ENCODE data around the gene DAGLB. TPM values are rescaled to one million over a fixed set of nuclear protein-coding genes. Genes with fewer than 3 reads are reported as not detected.
A peak's percentile ranks its signal among the peaks of the same experiment; 100 is the strongest.
"Not testable (repeated sequence)": the region's sequence is repeated elsewhere in the genome, so short reads cannot be mapped to it uniquely, and the experiment has no call there.

DAGLB gene
- polyA plus RNA-seq, 3 donors from 2014 or later: 6.0 to 12.6 (median 7.4) TPM

DNA sequence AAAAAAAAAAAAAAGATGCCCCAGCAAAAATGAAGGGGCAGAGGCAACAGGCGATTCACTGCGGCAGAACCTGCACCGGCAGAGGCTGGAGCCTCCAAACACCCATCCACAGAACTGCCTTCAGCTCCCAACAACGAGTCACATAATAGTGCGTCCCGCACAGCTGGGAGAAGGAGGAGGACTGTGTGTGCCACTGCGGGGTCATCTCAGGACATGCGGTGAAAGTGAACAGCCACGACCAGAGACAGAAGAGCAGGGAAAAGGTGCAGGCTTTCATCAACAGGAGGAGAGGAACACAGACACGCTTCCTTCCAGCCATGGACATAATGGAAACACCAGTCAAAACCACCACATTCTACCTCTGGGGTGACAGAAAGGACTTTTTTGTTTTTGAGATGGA lies 34.1 kb downstream of the DAGLB start:
- Mint-ChIP-seq H3K4me3 (no peak overlapping the region), H3K9me3 (no peaks in the 10 kb centered on the region), H3K27me3 (ENCODE audit: low read depth in 3 of 3) (peaks cover 0 to 3% (median 0%) of the 10 kb centered on the region in 3 donors), H3K4me1 (no peaks in the 10 kb centered on the region), H3K36me3 (peaks cover 5 to 38% (median 8%) of the 10 kb centered on the region in 3 donors), H3K27ac (peak overlapping the region in 1 of 6 donors; percentile 50)
- no peak for DNase-seq

DNA sequence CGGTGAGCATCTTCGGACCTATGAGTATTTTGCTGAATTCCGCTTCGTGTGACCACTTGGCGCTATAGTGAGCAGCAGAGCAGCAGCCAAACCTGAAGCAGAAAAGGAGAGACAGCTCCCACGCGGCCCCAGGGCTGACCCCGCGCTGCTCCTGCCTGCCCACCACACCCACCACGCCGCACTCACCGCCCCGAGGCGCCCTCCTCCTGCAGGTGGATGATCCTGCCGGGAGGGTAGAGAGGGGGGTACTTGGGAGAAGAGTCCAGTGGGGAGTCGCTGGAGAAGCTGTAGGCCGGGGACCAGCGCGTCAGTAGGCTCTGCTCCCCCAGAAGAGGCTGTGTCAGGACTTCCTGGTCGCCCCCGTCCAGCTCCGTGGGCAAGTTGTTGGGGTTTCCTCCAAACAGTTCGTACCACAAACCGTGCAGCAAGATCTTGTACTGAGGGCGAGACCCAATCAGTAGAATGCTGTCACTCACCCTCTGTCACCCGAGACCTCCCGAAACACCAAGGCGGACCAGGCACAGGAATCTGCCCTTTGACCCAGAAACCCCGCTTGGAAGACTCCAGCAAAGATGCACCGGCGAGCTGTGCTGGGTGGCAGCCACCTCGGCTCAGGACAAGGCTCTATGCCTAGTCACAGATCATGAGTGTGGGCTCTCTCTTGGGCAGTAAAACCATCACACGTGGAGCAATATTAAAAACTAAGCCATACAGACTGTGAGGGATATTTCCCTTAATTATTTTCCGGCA lies 37.6 kb downstream of the DAGLB start:
- Mint-ChIP-seq H3K4me3 (no peak overlapping the region), H3K36me3 (peaks cover 16 to 50% (median 23%) of the 10 kb centered on the region in 3 donors)

DNA sequence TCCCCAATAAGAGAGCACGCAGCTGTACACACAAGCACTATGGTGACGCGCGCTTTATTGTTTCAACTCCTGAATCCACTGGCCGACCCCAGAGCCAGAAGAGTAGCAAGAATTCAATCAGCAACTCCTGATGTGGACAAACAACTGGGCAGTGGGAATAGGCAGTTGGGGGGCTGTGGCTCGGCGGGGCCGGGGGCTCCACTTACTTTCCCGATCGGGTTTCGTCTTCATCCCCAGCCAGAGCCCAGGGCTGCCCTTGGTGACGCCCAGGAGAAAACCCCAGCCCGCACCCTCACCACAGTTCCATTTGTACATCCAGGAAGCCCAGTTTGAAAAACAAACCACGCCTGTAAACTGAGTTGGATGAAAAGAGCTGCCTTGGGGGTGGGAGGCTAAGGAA lies 38.7 kb downstream of the DAGLB start:
- DNase-seq: no peak
- no peak overlapping the region for H3K4me3 Mint-ChIP-seq
- H3K27me3 Mint-ChIP-seq (ENCODE audit: low read depth in 3 of 3): peaks cover 0 to 5% (median 3%) of the 10 kb centered on the region in 3 donors
- no peaks in the 10 kb centered on the region for H3K9me3 Mint-ChIP-seq
- H3K27ac Mint-ChIP-seq: no peak overlapping the region
- no peaks in the 10 kb centered on the region for H3K4me1 Mint-ChIP-seq
- H3K36me3 Mint-ChIP-seq: peaks cover 16 to 45% (median 25%) of the 10 kb centered on the region in 3 donors

More for the DNA sequence above, 37.6 kb downstream of the DAGLB start:
- Mint-ChIP-seq H3K27me3 (ENCODE audit: low read depth in 3 of 3) (peaks cover 0 to 3% (median 2%) of the 10 kb centered on the region in 3 donors), H3K4me1 (no peaks in the 10 kb centered on the region), H3K9me3 (no peaks in the 10 kb centered on the region), H3K27ac (peak overlapping the region in 2 of 6 donors; percentile 11 to 40)
- no peak for DNase-seq

DNA sequence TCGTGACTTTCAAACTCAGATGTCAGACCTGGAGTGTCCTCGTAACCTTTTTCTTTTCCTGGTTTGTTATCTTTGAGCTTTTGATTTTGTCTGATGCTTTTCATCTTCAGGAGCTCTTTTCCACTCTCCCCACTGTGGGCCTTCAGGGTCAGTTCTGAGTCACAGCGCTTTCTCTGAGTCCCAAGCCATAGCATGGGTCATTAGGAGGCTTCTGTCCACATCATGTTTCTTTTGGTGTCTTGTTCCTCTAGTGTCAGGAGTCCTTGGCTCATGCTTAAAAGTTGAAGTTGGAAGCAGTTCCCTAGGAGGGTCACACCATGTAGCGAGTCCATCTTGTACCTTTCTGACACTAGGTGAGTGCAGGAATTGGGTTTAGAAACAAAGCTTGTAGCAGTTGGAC lies 40.3 kb downstream of the DAGLB start:
- H3K4me3 Mint-ChIP-seq: no peak overlapping the region
- H3K9me3 Mint-ChIP-seq: no peaks in the 10 kb centered on the region

DNA sequence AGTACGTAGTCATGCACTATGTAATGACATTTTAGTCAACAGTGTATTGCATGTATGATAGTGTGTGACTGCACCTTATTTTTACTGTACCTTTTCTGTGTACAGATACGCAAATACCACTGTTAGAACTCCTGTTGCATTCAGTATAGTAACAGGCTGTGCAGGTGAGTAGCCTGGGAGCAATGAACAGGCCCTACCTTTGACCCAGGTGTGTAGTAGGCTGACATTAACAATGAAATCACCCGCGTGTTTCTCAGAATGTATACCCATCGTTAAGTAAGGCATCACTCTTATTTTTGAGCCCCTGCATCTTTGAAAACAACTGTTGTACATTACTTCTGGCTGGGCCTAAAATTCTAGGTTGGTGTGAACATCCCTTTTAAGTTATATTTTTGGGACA lies 41.6 kb downstream of the DAGLB start:
- H3K36me3 Mint-ChIP-seq: peaks cover 12 to 50% (median 22%) of the 10 kb centered on the region in 3 donors
- DNase-seq: no peak
- H3K4me1 Mint-ChIP-seq: peaks cover 2 to 6% of the 10 kb centered on the region in 2 donors
- H3K4me3 Mint-ChIP-seq: no peak overlapping the region
- no peaks in the 10 kb centered on the region for H3K9me3 Mint-ChIP-seq
- H3K27ac Mint-ChIP-seq: peak overlapping the region in 3 of 6 donors; percentile 14 to 58 (median 53)
- H3K27me3 Mint-ChIP-seq (ENCODE audit: low read depth in 3 of 3): peaks cover 0 to 6% (median 0%) of the 10 kb centered on the region in 3 donors

More for the DNA sequence above, 40.3 kb downstream of the DAGLB start:
- Mint-ChIP-seq H3K4me1 (peaks cover 0 to 6% of the 10 kb centered on the region in 2 donors), H3K36me3 (peaks cover 12 to 52% (median 27%) of the 10 kb centered on the region in 3 donors), H3K27ac (peak overlapping the region in 4 of 6 donors; percentile 10 to 77 (median 46)), H3K27me3 (ENCODE audit: low read depth in 3 of 3) (peaks cover 0 to 5% (median 3%) of the 10 kb centered on the region in 3 donors)
- DNase-seq: no peak

DNA sequence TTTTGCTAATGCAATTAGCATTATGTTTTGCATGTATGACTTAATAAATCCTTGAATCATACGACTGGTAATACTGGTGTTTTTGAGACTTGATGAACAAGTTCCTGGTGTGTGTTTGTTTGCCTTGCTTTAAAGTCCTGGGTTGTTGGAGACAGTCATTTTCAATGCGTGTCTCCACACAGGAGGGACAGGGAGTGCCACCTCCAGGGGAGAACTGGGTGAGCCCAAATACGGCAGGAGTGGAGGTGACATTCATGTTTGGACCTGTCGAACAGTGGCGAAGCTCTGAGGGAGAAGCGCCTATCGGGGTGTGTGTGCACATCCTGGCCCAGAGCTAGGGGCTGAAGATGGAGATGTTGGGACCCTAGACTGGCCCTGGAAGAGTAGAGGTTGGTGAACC lies 43.8 kb downstream of the DAGLB start:
- Mint-ChIP-seq H3K9me3 (no peaks in the 10 kb centered on the region), H3K27ac (peak overlapping the region in 5 of 6 donors; percentile 2 to 67 (median 42)), H3K4me3 (no peak overlapping the region), H3K27me3 (ENCODE audit: low read depth in 3 of 3) (peaks cover 0 to 6% (median 0%) of the 10 kb centered on the region in 3 donors), H3K4me1 (peaks cover 18 to 20% of the 10 kb centered on the region in 2 donors), H3K36me3 (peaks cover 12 to 44% (median 22%) of the 10 kb centered on the region in 3 donors)
- DNase-seq: no peak

DNA sequence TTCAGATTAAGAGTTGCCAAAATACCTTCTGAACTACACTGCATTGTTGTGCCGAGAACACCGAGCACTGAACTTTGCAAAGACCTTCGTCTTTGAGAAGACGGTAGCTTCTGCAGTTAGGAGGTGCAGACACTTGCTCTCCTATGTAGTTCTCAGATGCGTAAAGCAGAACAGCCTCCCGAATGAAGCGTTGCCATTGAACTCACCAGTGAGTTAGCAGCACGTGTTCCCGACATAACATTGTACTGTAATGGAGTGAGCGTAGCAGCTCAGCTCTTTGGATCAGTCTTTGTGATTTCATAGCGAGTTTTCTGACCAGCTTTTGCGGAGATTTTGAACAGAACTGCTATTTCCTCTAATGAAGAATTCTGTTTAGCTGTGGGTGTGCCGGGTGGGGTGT lies 45.0 kb downstream of the DAGLB start:
- H3K27ac Mint-ChIP-seq: peak overlapping the region in 1 of 6 donors; percentile 17

DNA sequence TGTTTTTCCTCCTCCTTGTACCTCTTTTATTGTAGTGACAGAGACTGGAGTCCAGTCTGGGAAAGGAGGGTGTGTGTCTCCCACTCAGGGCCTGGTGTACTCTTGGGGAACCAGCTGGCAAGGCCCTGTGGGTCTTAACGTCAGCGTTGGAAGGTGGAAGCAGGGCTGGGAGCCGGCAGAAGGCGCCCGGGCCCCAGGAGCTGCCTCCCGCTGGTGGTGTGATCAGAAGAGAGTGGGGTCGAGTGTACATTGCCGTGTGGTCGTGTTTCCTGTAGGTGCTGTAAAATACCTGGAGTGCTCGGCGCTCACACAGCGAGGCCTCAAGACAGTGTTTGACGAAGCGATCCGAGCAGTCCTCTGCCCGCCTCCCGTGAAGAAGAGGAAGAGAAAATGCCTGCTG lies 45.7 kb downstream of the DAGLB start:
- Mint-ChIP-seq H3K27ac (peak overlapping the region in 1 of 6 donors; percentile 60), H3K4me1 (peaks cover 33 to 34% of the 10 kb centered on the region in 2 donors), H3K36me3 (peaks cover 7 to 34% (median 18%) of the 10 kb centered on the region in 3 donors)

More for the DNA sequence above, 45.0 kb downstream of the DAGLB start:
- Mint-ChIP-seq H3K4me3 (no peak overlapping the region), H3K4me1 (peaks cover 29 to 31% of the 10 kb centered on the region in 2 donors), H3K36me3 (peaks cover 12 to 39% (median 22%) of the 10 kb centered on the region in 3 donors), H3K27me3 (ENCODE audit: low read depth in 3 of 3) (peaks cover 0 to 6% (median 0%) of the 10 kb centered on the region in 3 donors), H3K9me3 (no peaks in the 10 kb centered on the region)
- DNase-seq: no peak

DNA sequence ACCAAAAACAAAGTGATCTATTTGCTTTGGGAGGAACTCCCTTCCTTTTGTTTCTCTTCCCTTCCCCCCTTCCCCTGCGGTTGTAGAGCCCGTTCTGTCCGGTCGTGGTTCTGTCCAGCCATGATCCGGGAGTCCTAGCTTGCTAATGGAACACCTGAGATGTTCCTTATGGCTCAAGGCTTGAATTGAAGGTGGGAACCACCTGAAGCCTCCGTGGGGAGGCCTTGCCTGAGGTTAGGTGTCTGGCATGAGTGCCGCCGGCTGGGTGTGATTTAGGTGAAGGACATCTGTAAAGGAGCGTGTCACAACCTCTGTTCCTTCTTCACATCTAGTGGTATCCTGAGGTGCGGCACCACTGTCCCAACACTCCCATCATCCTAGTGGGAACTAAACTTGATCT lies 46.2 kb downstream of the DAGLB start:
- no peak for DNase-seq
- H3K4me3 Mint-ChIP-seq: no peak overlapping the region
- no peaks in the 10 kb centered on the region for H3K9me3 Mint-ChIP-seq
- peak overlapping the region in 2 of 6 donors; percentile 44 to 55 for H3K27ac Mint-ChIP-seq
- peaks cover 7 to 34% (median 18%) of the 10 kb centered on the region in 3 donors for H3K36me3 Mint-ChIP-seq
- H3K27me3 Mint-ChIP-seq (ENCODE audit: low read depth in 3 of 3): peaks cover 0 to 5% (median 0%) of the 10 kb centered on the region in 3 donors
- peaks cover 35% of the 10 kb centered on the region in 2 donors for H3K4me1 Mint-ChIP-seq

More for the DNA sequence above, 45.7 kb downstream of the DAGLB start:
- Mint-ChIP-seq H3K4me3 (no peak overlapping the region), H3K27me3 (ENCODE audit: low read depth in 3 of 3) (peaks cover 0 to 5% (median 0%) of the 10 kb centered on the region in 3 donors), H3K9me3 (no peaks in the 10 kb centered on the region)
- no peak for DNase-seq

DNA sequence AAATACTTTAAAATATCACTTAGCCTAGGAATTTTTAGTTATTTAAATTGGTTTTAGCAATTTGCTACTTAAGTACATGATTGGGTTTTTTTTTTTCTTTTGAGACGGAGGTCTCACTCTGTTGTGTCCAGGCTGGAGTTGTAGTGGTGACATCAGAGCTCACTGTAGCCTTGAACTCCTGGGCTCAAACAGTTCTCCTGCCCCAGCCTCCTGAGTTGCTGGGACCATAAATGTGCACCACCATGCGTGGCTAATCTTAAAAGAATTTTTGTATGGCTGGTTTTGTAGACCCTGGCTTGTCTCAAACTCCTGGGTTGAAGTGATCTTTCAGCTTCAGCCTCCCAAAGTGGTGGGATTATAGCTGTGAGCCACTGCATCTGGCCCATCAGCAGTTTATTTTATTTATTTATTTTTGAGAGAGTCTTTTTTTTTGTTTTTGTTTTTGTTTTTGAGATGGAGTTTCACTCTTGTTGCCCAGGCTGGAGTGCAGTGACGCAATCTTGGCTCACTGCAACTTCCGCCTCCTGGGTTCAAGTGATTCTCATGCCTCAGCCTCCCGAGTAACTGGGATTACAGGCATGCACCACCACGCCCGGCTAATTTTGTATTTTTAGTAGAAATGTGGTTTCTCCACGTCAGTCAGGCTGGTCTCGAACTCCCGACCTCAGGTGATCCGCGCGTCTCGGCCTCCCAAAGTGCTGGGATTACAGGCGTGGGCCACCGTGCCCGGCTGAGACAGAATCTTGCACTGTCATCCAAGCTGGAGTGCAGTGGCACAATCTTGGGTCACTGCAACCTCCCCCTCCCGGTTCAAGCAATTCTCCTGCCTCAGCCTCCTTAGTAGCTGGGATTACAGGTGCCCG lies 47.3 kb downstream of the DAGLB start:
- peaks cover 0 to 11% (median 0%) of the 10 kb centered on the region in 3 donors for H3K27me3 Mint-ChIP-seq (ENCODE audit: low read depth in 3 of 3)
- peaks cover 3 to 26% (median 13%) of the 10 kb centered on the region in 3 donors for H3K36me3 Mint-ChIP-seq
- not testable (repeated sequence) for DNase-seq, H3K9me3 Mint-ChIP-seq
- peaks cover 45 to 46% of the 10 kb centered on the region in 2 donors for H3K4me1 Mint-ChIP-seq
- peak overlapping the region in 3 of 5 donors; percentile 22 to 42 (median 27) for H3K4me3 Mint-ChIP-seq
- peak overlapping the region in 2 of 6 donors; percentile 80 to 87 for H3K27ac Mint-ChIP-seq

DNA sequence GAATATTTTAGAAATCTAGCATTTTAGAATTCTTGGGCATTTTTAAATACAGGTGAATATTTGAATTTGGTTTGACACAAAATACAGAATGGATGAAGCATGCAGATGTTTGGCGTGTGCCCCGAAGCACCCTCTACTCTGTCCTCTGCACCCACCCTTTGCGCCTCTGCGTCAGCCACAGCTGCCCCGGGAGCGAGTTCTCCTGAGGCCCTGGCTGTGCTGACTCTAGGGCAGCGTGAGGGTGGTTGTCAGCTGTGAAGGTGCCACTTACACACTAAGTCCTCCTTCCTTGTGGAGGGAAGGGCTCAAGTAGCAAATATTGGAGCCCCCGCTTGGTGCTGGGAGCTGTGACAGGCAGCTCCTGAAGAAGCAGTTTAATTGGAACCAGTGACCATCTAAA lies 48.4 kb downstream of the DAGLB start:
- DNase-seq: no peak
- peak overlapping the region in 5 of 6 donors; percentile 35 to 80 (median 49) for H3K27ac Mint-ChIP-seq
- H3K9me3 Mint-ChIP-seq: no peaks in the 10 kb centered on the region
- peak overlapping the region in 3 of 5 donors; percentile 21 to 56 (median 35) for H3K4me3 Mint-ChIP-seq
- peaks cover 0 to 11% (median 1%) of the 10 kb centered on the region in 3 donors for H3K27me3 Mint-ChIP-seq (ENCODE audit: low read depth in 3 of 3)
- peaks cover 54 to 55% of the 10 kb centered on the region in 2 donors for H3K4me1 Mint-ChIP-seq
- H3K36me3 Mint-ChIP-seq: peaks cover 0 to 25% (median 11%) of the 10 kb centered on the region in 3 donors

DNA sequence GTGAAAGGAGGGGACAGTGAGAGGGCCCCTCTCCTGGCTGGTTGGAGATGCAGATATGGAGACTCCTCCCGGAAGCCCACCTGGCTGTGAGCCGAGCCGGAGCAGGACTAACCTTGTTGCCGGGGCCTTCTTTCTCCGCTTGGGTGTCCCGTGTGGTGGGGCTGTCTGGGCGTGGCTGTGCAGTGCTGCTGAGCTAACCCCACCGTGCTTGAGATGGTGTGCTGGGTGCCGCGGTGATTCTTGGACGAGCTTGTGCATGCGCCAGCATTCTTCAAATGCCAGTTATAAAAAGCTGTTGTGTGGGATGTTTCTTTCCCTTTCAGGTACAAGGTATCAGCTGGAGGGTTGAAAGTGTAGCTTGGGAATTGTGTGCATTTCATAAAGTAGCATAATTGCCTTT lies 48.8 kb downstream of the DAGLB start:
- Mint-ChIP-seq H3K9me3 (no peaks in the 10 kb centered on the region), H3K4me3 (peak overlapping the region in 3 of 5 donors; percentile 21 to 56 (median 35)), H3K27ac (peak overlapping the region in 5 of 6 donors; percentile 35 to 80 (median 49)), H3K27me3 (ENCODE audit: low read depth in 3 of 3) (peaks cover 0 to 9% (median 2%) of the 10 kb centered on the region in 3 donors), H3K4me1 (peaks cover 58% of the 10 kb centered on the region in 2 donors), H3K36me3 (peaks cover 0 to 26% (median 8%) of the 10 kb centered on the region in 3 donors)
- no peak for DNase-seq

DNA sequence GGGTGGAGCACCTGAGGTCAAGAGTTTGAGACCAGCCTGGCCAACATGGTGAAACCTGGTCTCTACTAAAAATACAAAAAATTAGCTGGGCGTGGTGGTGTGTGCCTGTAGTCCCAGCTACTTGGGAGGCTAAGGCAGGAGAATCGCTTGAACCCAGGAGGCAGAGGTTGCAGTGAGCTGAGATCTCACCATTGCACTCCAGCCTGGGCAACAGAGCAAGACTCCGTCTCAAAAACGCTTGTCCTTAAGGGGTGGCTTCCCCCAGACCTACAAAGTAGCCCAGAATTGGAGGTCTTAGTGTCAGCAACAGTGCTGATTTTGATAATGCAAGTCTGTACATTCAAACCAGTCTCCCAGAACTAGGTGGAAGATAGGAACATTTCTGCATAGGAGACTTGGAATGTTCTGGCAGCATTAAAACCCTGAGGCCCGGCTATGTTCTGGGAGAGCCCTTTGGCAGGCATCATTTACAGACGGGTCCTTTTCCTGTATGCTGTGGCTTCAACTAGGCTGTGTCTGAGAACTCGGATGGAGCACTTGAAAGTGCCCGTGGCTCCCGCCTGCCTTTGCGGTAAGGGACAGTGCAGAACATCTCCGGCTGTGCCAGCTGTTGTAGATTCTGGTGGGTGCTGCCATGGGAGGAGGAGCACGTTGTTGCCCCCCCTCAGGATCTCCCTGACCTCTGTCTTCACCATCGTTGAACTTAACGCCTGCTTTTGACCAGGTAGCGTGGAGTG lies 49.8 kb downstream of the DAGLB start:
- H3K36me3 Mint-ChIP-seq: peaks cover 0 to 27% (median 3%) of the 10 kb centered on the region in 3 donors
- H3K4me3 Mint-ChIP-seq: peak overlapping the region in 2 of 5 donors; percentile 2 to 25
- H3K27me3 Mint-ChIP-seq (ENCODE audit: low read depth in 3 of 3); DNase-seq; H3K9me3 Mint-ChIP-seq: not testable (repeated sequence)
- peak overlapping the region in 4 of 6 donors; percentile 31 to 57 (median 48) for H3K27ac Mint-ChIP-seq
- peaks cover 63 to 68% of the 10 kb centered on the region in 2 donors for H3K4me1 Mint-ChIP-seq

Measured in immature natural killer cell (primary cell).